ENCODE results near the gene GALR2.
"Not testable (repeated sequence)": the region's sequence is repeated elsewhere in the genome, so short reads cannot be mapped to it uniquely, and the experiment has no call there.

The GALR2 gene

GRCh38 chr17:76049836-76050537 lies 24.6 kb upstream of the GALR2 start:
- no peak for DNase-seq (ENCODE audit: extremely low spot score)
- ChIA-PET CTCF (interaction anchor here (0.9 to 1.7 kb wide), 3 partner anchors 11 to 45 kb away, joined by 3 to 6 read pairs (median 4); no protein-coding TSS in a partner anchor), POLR2A (no interaction called here)
- no peak for TF ChIP-seq CTCF (IDR thresholded peaks at IDR 0.05; ENCODE audit: control extremely low read depth, extremely low read depth, low read depth, missing control alignments)

- TF ChIP-seq CTCF (IDR thresholded peaks at IDR 0.05; ENCODE audit: control extremely low read depth, extremely low read depth, low read depth, missing control alignments), result no peak
- DNase-seq (ENCODE audit: extremely low spot score), result no peak
- POLR2A ChIA-PET, result no interaction called here
- CTCF ChIA-PET, result interaction anchor here (1.2 to 1.9 kb wide), 3 partner anchors 10 to 37 kb away, joined by 4 to 6 read pairs (median 4); no protein-coding TSS in a partner anchor
Observed at GRCh38 chr17:76050538-76051467, 23.8 kb upstream of the GALR2 start.

- ChIA-PET CTCF (interaction anchor here (1.2 to 1.9 kb wide), 2 partner anchors 10 to 38 kb away, joined by 4 to 6 read pairs; no protein-coding TSS in a partner anchor), POLR2A (no interaction called here)
- DNase-seq (ENCODE audit: extremely low spot score), result no peak
- TF ChIP-seq CTCF (IDR thresholded peaks at IDR 0.05; ENCODE audit: control extremely low read depth, extremely low read depth, low read depth, missing control alignments), result no peak
Observed at GRCh38 chr17:76051561-76051960, 23.0 kb upstream of the GALR2 start.

GRCh38 chr17:76053246-76054111 lies 21.1 kb upstream of the GALR2 start:
- no peak for TF ChIP-seq CTCF (IDR thresholded peaks at IDR 0.05; ENCODE audit: control extremely low read depth, extremely low read depth, low read depth, missing control alignments)
- CTCF ChIA-PET, result interaction anchor here (0.8 kb wide), 1 partner anchor 344 kb away, joined by 3 read pairs; no protein-coding TSS in a partner anchor
- POLR2A ChIA-PET, result no interaction called here
- no peak for DNase-seq (ENCODE audit: extremely low spot score)

- POLR2A ChIA-PET, result no interaction called here
- no peak for DNase-seq (ENCODE audit: extremely low spot score)
- CTCF ChIA-PET, result no interaction called here
- no peak for TF ChIP-seq CTCF (IDR thresholded peaks at IDR 0.05; ENCODE audit: control extremely low read depth, extremely low read depth, low read depth, missing control alignments)
Observed at GRCh38 chr17:76054112-76054476, 20.5 kb upstream of the GALR2 start.

GRCh38 chr17:76056882-76057281 lies 17.7 kb upstream of the GALR2 start:
- no peak for DNase-seq (ENCODE audit: extremely low spot score)
- ChIA-PET POLR2A (no interaction called here), CTCF (interaction anchor here (1.1 to 1.6 kb wide), 3 partner anchors 15 to 42 kb away, joined by 3 to 5 read pairs (median 4); no protein-coding TSS in a partner anchor)
- TF ChIP-seq CTCF (IDR thresholded peaks at IDR 0.05; ENCODE audit: control extremely low read depth, extremely low read depth, low read depth, missing control alignments), result no peak

GRCh38 chr17:76058264-76058663 lies 16.3 kb upstream of the GALR2 start:
- DNase-seq (ENCODE audit: extremely low spot score); POLR2A ChIA-PET: not testable (repeated sequence)
- CTCF ChIA-PET, result interaction anchor here (1.0 to 1.6 kb wide), 5 partner anchors 12 to 221 kb away, joined by 3 to 5 read pairs (median 4); no protein-coding TSS in a partner anchor

Measured in GM10248 (cell line).